IMR-90 (cell line): ENCODE measurements around the gene SSR2.

Source experiments
- CHD1 ChIP-seq: IDR thresholded peaks from 2 replicates; pipeline ENCODE4 v1.6.1; 2012; ENCODE audit warnings: low read depth, low read length, improper control_type of control experiment
- MAFK ChIP-seq: IDR thresholded peaks from 2 replicates; pipeline ENCODE4 v1.6.1; 2012; ENCODE audit warnings: low read depth, low read length, improper control_type of control experiment
- NFE2L2 ChIP-seq: fragments of 150-350 bp; IDR thresholded peaks from 2 replicates; pipeline ENCODE4 v1.6.1; 2016; ENCODE audit warnings: low read depth, mild to moderate bottlenecking, low read length
- TF ChIP-seq, protein P1 (sequence below): conservative IDR thresholded peaks from 2 replicates; pipeline ENCODE4 v1.5.1; 2012; ENCODE audit warnings: mild to moderate bottlenecking, low read depth, low read length, improper control_type of control experiment

DNA sequence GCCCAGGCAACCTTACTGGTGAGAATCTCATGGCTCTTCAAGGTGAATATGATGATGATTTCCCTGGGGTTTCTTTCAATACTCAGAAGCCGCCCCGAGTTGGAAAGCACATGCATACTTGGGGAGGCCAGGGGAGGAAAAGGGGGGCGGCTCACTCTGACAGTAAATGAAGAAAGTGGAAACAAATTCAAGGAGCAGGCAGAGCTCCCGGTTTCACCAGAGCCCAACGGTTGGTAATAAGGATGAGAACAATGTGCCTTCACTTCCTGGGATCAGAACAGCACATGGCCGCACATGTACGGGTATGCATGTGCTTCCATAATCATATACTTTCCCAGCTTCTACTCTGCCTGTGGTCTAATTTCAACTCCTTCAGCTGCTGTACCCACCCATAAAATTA lies 38.6 kb downstream of the SSR2 start:
- TF ChIP-seq, protein P1, sequence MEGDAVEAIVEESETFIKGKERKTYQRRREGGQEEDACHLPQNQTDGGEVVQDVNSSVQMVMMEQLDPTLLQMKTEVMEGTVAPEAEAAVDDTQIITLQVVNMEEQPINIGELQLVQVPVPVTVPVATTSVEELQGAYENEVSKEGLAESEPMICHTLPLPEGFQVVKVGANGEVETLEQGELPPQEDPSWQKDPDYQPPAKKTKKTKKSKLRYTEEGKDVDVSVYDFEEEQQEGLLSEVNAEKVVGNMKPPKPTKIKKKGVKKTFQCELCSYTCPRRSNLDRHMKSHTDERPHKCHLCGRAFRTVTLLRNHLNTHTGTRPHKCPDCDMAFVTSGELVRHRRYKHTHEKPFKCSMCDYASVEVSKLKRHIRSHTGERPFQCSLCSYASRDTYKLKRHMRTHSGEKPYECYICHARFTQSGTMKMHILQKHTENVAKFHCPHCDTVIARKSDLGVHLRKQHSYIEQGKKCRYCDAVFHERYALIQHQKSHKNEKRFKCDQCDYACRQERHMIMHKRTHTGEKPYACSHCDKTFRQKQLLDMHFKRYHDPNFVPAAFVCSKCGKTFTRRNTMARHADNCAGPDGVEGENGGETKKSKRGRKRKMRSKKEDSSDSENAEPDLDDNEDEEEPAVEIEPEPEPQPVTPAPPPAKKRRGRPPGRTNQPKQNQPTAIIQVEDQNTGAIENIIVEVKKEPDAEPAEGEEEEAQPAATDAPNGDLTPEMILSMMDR: no peak
- no peak for TF ChIP-seq CHD1
- TF ChIP-seq NFE2L2: no peak
- no peak for TF ChIP-seq MAFK
